HG03571 (cell line): ENCODE data around the gene ENTPD6.

Experiments used
- ATAC-seq: cut with Tn5 transposase; IDR thresholded peaks from one replicate; pipeline ENCODE4 v1.9.1; 2021; ENCODE audit not compliant: unreplicated experiment

The ENTPD6 gene

GRCh38 chr20:25207960-25208534 lies 12.5 kb downstream of the ENTPD6 start:
- no peak for ATAC-seq

GRCh38 chr20:25209400-25209799 lies 13.9 kb downstream of the ENTPD6 start:
- ATAC-seq: no peak

GRCh38 chr20:25209911-25210310 lies 14.4 kb downstream of the ENTPD6 start:
- ATAC-seq: no peak

- no peak for ATAC-seq
Measured at GRCh38 chr20:25211273-25211672, 15.8 kb downstream of the ENTPD6 start.

GRCh38 chr20:25212242-25212641 lies 16.7 kb downstream of the ENTPD6 start:
- no peak for ATAC-seq

GRCh38 chr20:25213566-25214425 lies 18.3 kb downstream of the ENTPD6 start:
- no peak for ATAC-seq

DNA sequence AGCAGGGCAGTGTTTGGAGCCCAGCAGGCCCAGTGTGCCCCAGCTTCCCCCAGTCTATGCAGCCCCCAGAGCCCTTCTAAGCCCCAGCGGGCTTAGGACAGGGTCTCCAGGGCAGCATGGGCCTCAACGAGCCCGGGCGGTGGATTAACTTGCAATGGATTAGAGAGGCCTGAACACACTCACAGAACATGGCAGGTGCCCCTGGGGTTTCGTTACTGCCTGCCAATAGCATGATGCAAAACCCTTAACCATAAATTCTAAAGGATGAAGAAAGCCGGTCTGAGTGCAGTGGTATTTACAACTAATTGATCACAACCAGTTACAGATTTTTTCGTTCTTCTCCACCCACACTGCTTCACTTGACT lies 18.9 kb downstream of the ENTPD6 start:
- ATAC-seq: no peak

DNA sequence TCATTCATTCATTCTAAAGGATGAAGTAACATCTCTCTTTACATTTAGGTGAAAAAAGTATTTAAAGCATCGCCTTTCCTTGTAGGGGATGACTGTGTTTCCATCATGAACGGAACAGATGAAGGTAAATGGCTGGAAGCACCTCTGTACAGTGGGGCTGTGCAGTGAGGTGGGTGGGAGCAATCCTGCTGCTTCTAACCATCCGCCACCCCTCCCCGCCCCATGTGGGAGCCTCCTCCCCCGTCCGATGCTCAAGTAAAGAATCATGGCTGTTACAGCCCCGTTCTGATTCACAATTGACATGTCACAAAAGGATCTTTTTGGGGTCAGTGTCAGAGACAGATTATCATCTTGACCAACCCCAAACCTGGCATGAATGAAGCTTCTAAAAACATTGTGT lies 19.3 kb downstream of the ENTPD6 start:
- no peak for ATAC-seq

GRCh38 chr20:25215521-25215920 lies 20.0 kb downstream of the ENTPD6 start:
- ATAC-seq: no peak

DNA sequence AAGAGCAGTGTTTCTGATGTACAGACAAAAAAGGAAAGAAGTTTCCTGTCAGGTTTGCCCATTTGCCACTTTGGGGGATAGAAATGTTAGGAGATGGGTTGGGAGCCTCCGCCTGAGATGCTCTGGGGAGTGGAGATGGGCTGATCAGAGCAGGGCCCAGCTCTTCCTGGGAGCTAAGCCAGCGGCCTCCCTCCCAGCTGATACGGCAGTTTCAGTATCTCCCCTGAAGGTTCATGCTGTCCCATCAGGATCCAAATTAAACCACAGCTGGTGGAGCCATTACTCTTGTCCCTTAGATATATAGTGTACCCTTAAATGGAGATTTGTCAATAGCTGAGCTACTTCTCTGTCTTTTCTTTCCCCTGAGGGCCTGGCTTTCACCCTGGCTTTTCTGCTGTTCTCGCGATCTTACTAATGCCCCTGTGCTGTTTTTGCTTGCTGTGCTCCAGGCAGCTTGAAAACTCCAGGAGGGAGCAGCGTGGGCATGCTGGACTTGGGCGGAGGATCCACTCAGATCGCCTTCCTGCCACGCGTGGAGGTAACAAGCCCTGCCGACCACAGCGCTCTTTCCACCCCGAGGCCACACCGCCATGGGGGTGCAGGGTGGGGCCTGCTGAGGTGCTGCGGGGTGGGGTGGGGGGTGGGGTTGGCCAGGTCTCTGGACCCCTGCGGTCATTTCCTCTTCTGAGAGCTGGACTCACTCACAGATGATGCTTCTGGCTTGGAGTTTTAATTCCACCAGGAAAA lies 20.9 kb downstream of the ENTPD6 start:
- no peak for ATAC-seq

- ATAC-seq: no peak
Measured at GRCh38 chr20:25217161-25218108, 21.9 kb downstream of the ENTPD6 start.

DNA sequence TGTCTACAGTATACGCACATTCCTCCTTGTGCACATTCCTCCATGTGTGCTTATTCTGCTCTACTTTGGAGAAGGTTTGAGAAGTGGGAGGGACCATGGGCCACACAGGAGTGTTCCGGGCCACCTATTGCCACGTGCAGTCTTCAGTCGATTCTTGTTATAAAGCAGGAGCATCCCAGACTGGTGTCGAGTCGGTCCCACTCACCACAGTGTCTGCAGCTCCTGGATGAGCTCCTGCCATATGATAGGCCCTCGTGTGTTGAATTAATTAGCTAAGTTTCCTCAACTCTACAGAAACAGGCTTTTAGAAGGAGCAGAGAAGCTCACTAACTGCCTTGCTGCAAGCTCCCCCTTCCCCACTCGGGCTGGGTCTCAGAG lies 22.6 kb downstream of the ENTPD6 start:
- ATAC-seq: no peak

GRCh38 chr20:25218492-25218891 lies 23.0 kb downstream of the ENTPD6 start:
- no peak for ATAC-seq

GRCh38 chr20:25219365-25219764 lies 23.9 kb downstream of the ENTPD6 start:
- ATAC-seq: no peak

DNA sequence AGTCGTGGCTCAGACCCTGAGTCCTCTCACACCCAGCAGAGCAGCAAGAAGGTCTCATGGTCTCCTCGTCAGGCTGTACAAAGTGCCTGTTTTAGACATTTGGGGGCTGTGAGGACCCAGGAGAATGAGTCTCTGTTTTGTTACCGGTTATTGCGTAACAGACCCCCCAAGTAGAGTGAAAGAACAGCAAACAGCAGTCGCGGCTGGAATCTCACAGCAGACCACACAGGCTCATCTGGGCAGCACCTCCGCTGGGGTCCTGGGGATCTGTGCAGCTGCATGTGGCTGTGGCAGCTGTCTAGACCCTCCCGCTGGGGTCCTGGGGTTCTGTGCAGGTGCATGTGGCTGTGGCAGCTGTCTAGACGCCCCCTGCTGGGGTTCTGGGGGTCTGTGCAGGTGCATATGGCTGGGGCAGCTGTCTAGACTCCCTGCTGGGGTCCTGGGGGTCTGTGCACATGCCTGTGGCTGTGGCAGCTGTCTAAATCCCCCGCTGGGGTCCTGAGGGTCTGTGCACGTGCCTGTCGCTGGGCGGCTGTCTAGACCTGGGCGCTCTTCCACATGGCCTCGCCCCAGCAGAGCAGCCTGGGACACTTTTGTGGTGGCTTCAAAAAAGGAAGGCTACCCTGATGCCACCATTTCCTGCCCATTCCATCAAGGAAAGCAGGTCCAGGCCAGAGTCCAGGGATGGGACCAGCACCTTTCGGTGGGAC lies 24.7 kb downstream of the ENTPD6 start:
- no peak for ATAC-seq

DNA sequence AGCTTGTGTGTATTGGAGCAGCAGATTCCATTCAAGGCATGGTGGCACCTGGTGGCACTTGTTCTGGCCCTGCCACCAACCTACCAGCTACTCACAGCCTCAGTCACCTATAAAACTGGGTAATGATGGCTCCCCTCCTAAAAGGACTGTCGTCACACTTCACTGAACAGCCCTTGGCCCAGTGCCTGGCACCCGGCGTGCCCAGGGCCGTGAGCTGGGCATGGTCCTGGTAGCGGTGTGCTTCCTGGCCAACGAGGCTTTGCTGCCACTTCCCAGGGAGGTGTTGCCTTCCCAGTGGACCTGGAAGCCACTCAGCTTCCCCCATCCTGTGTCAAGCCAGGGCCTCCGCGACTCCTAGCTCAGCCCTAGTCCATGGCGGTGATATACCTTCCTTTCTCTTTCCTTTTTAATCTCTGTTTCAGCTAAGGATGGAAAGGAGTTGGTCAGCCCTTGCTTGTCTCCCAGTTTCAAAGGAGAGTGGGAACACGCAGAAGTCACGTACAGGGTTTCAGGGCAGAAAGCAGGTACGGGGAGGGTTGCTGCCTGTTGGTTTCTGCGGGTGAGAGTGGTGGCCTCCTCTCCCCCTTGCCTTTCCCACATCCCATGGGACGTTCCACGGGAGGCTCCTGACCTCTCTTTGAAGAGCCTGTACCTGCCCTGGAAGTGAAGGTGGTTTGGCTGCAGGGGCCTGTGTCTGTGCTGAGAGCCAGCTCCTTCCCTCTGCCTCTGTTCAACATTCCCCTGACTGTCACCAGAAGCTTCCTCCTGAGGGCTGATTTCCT lies 25.5 kb downstream of the ENTPD6 start:
- no peak for ATAC-seq

GRCh38 chr20:25221592-25222460 lies 26.3 kb downstream of the ENTPD6 start:
- no peak for ATAC-seq

DNA sequence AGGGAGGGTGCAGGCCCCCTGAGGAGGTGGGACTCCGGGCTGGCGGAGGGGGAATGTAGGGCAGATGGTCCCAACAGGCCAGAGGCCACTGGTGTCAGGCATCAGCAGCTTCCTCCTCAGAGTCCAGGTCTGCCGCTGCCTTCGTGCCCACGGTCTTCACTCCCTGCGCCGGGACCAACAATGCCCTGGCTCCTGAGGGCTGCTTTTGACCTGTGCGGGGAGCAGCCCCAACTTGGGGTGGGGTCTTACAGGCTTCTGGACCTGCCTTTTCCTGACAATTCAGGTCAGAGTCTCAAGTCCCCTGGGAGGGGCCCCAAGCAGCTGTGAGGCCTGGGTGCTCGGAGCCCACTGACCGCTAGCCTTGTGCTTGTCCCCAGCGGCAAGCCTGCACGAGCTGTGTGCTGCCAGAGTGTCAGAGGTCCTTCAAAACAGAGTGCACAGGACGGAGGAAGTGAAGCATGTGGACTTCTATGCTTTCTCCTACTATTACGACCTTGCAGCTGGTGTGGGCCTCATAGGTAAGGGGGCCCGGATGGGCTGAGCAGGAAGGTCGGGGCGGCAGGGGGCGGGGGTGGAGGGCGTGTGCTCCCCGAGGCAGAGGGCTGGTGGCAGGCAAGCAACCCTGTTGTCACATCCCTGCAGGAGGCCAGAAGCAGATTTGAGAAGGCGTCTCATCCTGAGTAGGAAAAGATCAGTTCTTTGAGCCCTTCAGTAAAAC lies 27.1 kb downstream of the ENTPD6 start:
- ATAC-seq: no peak
